NCI-H226 (cell line): ENCODE results near the gene C3orf38.
"Not testable (repeated sequence)": the region's sequence is repeated elsewhere in the genome, so short reads cannot be mapped to it uniquely, and the experiment has no call there.

Source experiments
- DNase-seq: peaks from one replicate; pipeline ENCODE4 v3.0.0-alpha.2; 2015

Gene C3orf38

GRCh38 chr3:88149509-88150362 is at the start of gene C3orf38:
TSS of gene C3orf38 (plus strand) at chr3:88149959. CDS start at chr3:88150053, 94 bp downstream.
- DNase-seq = peak; percentile 91

- no peak for DNase-seq
These were observed 48.6 kb upstream of the C3orf38 start for GRCh38 chr3:88101142-88101541.

GRCh38 chr3:88105325-88105724 is 44.4 kb upstream of the C3orf38 start:
- DNase-seq = no peak

GRCh38 chr3:88112289-88112688 is 37.5 kb upstream of the C3orf38 start:
- no peak for DNase-seq

GRCh38 chr3:88113311-88114162 is 36.2 kb upstream of the C3orf38 start:
- DNase-seq = peak; percentile 22

GRCh38 chr3:88114878-88115549 is 34.7 kb upstream of the C3orf38 start:
- no peak for DNase-seq

- no peak for DNase-seq
These were observed 32.1 kb upstream of the C3orf38 start for GRCh38 chr3:88117683-88118082.

GRCh38 chr3:88118603-88119002 is 31.2 kb upstream of the C3orf38 start:
- DNase-seq = not testable (repeated sequence)

- no peak for DNase-seq
These were observed 26.2 kb upstream of the C3orf38 start for GRCh38 chr3:88123526-88123925.

- DNase-seq = no peak
These were observed 18.1 kb upstream of the C3orf38 start for GRCh38 chr3:88131695-88132094.

GRCh38 chr3:88132894-88133293 is 16.9 kb upstream of the C3orf38 start:
- no peak for DNase-seq

GRCh38 chr3:88133711-88134263 is 16.0 kb upstream of the C3orf38 start:
- no peak for DNase-seq

GRCh38 chr3:88137836-88138235 is 11.9 kb upstream of the C3orf38 start:
- no peak for DNase-seq

- peak; percentile 23 for DNase-seq
These were observed 8.2 kb upstream of the C3orf38 start for GRCh38 chr3:88141458-88142083.

- DNase-seq = no peak
These were observed 7.6 kb upstream of the C3orf38 start for GRCh38 chr3:88142094-88142624.

- no peak for DNase-seq
These were observed 2.5 kb upstream of the C3orf38 start for GRCh38 chr3:88147261-88147660.

GRCh38 chr3:88148651-88149050 is 1.1 kb upstream of the C3orf38 start:
- no peak for DNase-seq

GRCh38 chr3:88149101-88149508 is 654 bp upstream of the C3orf38 start:
- DNase-seq = no peak

GRCh38 chr3:88150371-88150770 is 612 bp downstream of the C3orf38 start:
- DNase-seq = no peak

- no peak for DNase-seq
These were observed 1.0 kb downstream of the C3orf38 start for GRCh38 chr3:88150806-88151205.

- DNase-seq = no peak
These were observed 1.6 kb downstream of the C3orf38 start for GRCh38 chr3:88151358-88151757.

GRCh38 chr3:88152841-88153240 is 3.1 kb downstream of the C3orf38 start:
- no peak for DNase-seq
